ENCODE data around the gene POLR3GL. TPM values are rescaled to one million over a fixed set of nuclear protein-coding genes. Genes with fewer than 3 reads are reported as not detected.

Gene POLR3GL
- total RNA-seq, 1 donor from 2014 or later, result 12.2 TPM

GRCh38 chr1:145956361-145956760, 8.1 kb upstream of the POLR3GL start:
- DNase-seq (ENCODE audit: low read depth), result no peak
- Histone ChIP-seq H3K27me3 (ENCODE audit: control insufficient read depth, insufficient read depth, low read length) (no peaks in the 10 kb centered on the region), H3K36me3 (ENCODE audit: control insufficient read depth, insufficient read depth, low read length) (peaks cover 1% of the 10 kb centered on the region), H3K4me3 (ENCODE audit: low read depth, low read length) (peak overlapping the region; percentile 55)
- no peak for TF ChIP-seq CTCF (IDR thresholded peaks at IDR 0.05; ENCODE audit: insufficient read depth, low read length, poor library complexity, severe bottlenecking)

- no peak for DNase-seq (ENCODE audit: low read depth)
- no peak for TF ChIP-seq CTCF (IDR thresholded peaks at IDR 0.05; ENCODE audit: insufficient read depth, low read length, poor library complexity, severe bottlenecking)
Observed at GRCh38 chr1:145956781-145957442, 7.6 kb upstream of the POLR3GL start.

GRCh38 chr1:145957443-145958319, 6.8 kb upstream of the POLR3GL start, which contains the start of gene LIX1L:
LIX1L (minus strand) TSS chr1:145958017; CDS start chr1:145957927, 90 bp downstream.
- peak; percentile 79 for DNase-seq (ENCODE audit: low read depth)
- Histone ChIP-seq H3K4me3 (ENCODE audit: low read depth, low read length) (peak within 1 kb of the TSS; percentile 55), H3K36me3 (ENCODE audit: control insufficient read depth, insufficient read depth, low read length) (peaks cover 1% of the 10 kb centered on the region), H3K27me3 (ENCODE audit: control insufficient read depth, insufficient read depth, low read length) (no peaks in the 10 kb centered on the region)
- TF ChIP-seq CTCF (IDR thresholded peaks at IDR 0.05; ENCODE audit: insufficient read depth, low read length, poor library complexity, severe bottlenecking), result no peak

More at GRCh38 chr1:145956781-145957442, 7.6 kb upstream of the POLR3GL start:
- H3K36me3 ChIP-seq (ENCODE audit: control insufficient read depth, insufficient read depth, low read length), result peaks cover 1% of the 10 kb centered on the region
- no peaks in the 10 kb centered on the region for H3K27me3 ChIP-seq (ENCODE audit: control insufficient read depth, insufficient read depth, low read length)
- H3K4me3 ChIP-seq (ENCODE audit: low read depth, low read length), result peak overlapping the region; percentile 55

- no peaks in the 10 kb centered on the region for H3K27me3 ChIP-seq (ENCODE audit: control insufficient read depth, insufficient read depth, low read length)
- no peak for TF ChIP-seq CTCF (IDR thresholded peaks at IDR 0.05; ENCODE audit: insufficient read depth, low read length, poor library complexity, severe bottlenecking)
- H3K36me3 ChIP-seq (ENCODE audit: control insufficient read depth, insufficient read depth, low read length), result peaks cover 1% of the 10 kb centered on the region
- no peak for DNase-seq (ENCODE audit: low read depth)
- H3K4me3 ChIP-seq (ENCODE audit: low read depth, low read length), result no peak overlapping the region
Observed at GRCh38 chr1:145958734-145959133, 5.8 kb upstream of the POLR3GL start.

- no peaks in the 10 kb centered on the region for H3K27me3 ChIP-seq (ENCODE audit: control insufficient read depth, insufficient read depth, low read length)
- no peak for DNase-seq (ENCODE audit: low read depth)
- peaks cover 1% of the 10 kb centered on the region for H3K36me3 ChIP-seq (ENCODE audit: control insufficient read depth, insufficient read depth, low read length)
- no peak overlapping the region for H3K4me3 ChIP-seq (ENCODE audit: low read depth, low read length)
- no peak for TF ChIP-seq CTCF (IDR thresholded peaks at IDR 0.05; ENCODE audit: insufficient read depth, low read length, poor library complexity, severe bottlenecking)
Observed at GRCh38 chr1:145959333-145959732, 5.2 kb upstream of the POLR3GL start.
